Activated CD8-positive, alpha-beta T cell treated with anti-CD3 and anti-CD28 coated beads, Interleukin-2, amount 10 ng/mL, durations not matched to agents 7 days and 5 days (primary cell): Measurements from ENCODE around the gene NFAT5. TPM values are rescaled to one million over a fixed set of nuclear protein-coding genes. Genes with fewer than 3 reads are reported as not detected.
"Not testable (repeated sequence)": the region's sequence is repeated elsewhere in the genome, so short reads cannot be mapped to it uniquely, and the experiment has no call there.

ENCODE experiments used
- ATAC-seq: fragments of 150-1000 bp; cut with Tn5 transposase; one replicate; pipeline ENCODE4 v1.10.0; 2021; ENCODE audit warnings: moderate library complexity
- CTCF ChIA-PET: fragments of 350-600 bp; sonication (Branson Sonifier 250); formaldehyde crosslinking; loops from one replicate; lab custom pipeline; 2021; ENCODE audit warnings: antibody characterized with exemption; lab: Charles Lee
- POLR2A ChIA-PET: fragments of 350-600 bp; sonication (Branson Sonifier 250); formaldehyde crosslinking; loops from one replicate; lab custom pipeline; 2021; ENCODE audit warnings: antibody characterized with exemption; lab: Charles Lee
- DNase-seq: peaks from one replicate; pipeline ENCODE4 v3.0.0-alpha.2; 2020
- H3K27ac Mint-ChIP-seq: one replicate; pipeline ENCODE4 v1.8.0; 2021; ENCODE audit warnings: mild to moderate bottlenecking, mixed read lengths
- H3K27me3 Mint-ChIP-seq: one replicate; pipeline ENCODE4 v1.8.0; 2021; ENCODE audit warnings: low read depth, mixed read lengths
- H3K36me3 Mint-ChIP-seq: one replicate; pipeline ENCODE4 v1.8.0; 2021; ENCODE audit warnings: low read depth, mixed read lengths
- H3K4me1 Mint-ChIP-seq: one replicate; pipeline ENCODE4 v1.8.0; 2021; ENCODE audit warnings: low read depth, mixed read lengths
- H3K4me3 Mint-ChIP-seq: one replicate; pipeline ENCODE4 v1.8.0; 2021; ENCODE audit warnings: mild to moderate bottlenecking, mixed read lengths
- H3K9me3 Mint-ChIP-seq: one replicate; pipeline ENCODE4 v1.8.0; 2022; ENCODE audit warnings: mixed read lengths; ENCODE audit not compliant: insufficient read depth
- total RNA-seq, 2 experiments: library from RNA; stranded (reverse); gene quantifications; one replicate each; pipeline ENCODE4 v1.2.3, GENCODE V29; 2021

Gene NFAT5
- total RNA-seq, 2 experiments from 2014 or later: 16.8 to 17.5 TPM

GRCh38 chr16:69532641-69533455, 32.9 kb upstream of the NFAT5 start:
- H3K27ac Mint-ChIP-seq: no peak overlapping the region

GRCh38 chr16:69534720-69535119, 31.0 kb upstream of the NFAT5 start:
- ChIA-PET POLR2A (no interaction called here), CTCF (no interaction called here)
- H3K36me3 Mint-ChIP-seq: no peaks in the 10 kb centered on the region
- H3K4me3 Mint-ChIP-seq: no peak overlapping the region
- peaks cover 13% of the 10 kb centered on the region for H3K4me1 Mint-ChIP-seq
- H3K27ac Mint-ChIP-seq: no peak overlapping the region
- DNase-seq (no peak), ATAC-seq (no peak)
- no peaks in the 10 kb centered on the region for H3K9me3 Mint-ChIP-seq
- peaks cover 2% of the 10 kb centered on the region for H3K27me3 Mint-ChIP-seq

More at GRCh38 chr16:69532641-69533455, 32.9 kb upstream of the NFAT5 start:
- Mint-ChIP-seq H3K9me3 (no peaks in the 10 kb centered on the region), H3K27me3 (peaks cover 1% of the 10 kb centered on the region), H3K4me1 (peaks cover 17% of the 10 kb centered on the region), H3K36me3 (no peaks in the 10 kb centered on the region), H3K4me3 (no peak overlapping the region)
- ATAC-seq (no peak), DNase-seq (no peak)
- CTCF ChIA-PET: interaction anchor here (0.9 kb wide), 1 partner anchor 10 kb away, joined by 3 read pairs; no protein-coding TSS in a partner anchor
- POLR2A ChIA-PET: no interaction called here

- Mint-ChIP-seq H3K36me3 (no peaks in the 10 kb centered on the region), H3K4me1 (peaks cover 8% of the 10 kb centered on the region), H3K27ac (no peak overlapping the region), H3K9me3 (no peaks in the 10 kb centered on the region), H3K4me3 (no peak overlapping the region), H3K27me3 (peaks cover 2% of the 10 kb centered on the region)
- no peak for ATAC-seq
- DNase-seq: no peak
- ChIA-PET POLR2A (no interaction called here), CTCF (no interaction called here)
Observed at GRCh38 chr16:69535123-69536050, 30.4 kb upstream of the NFAT5 start.

GRCh38 chr16:69537706-69538080, 28.1 kb upstream of the NFAT5 start:
- H3K4me3 Mint-ChIP-seq: no peak overlapping the region
- H3K4me1 Mint-ChIP-seq: no peaks in the 10 kb centered on the region
- H3K27ac Mint-ChIP-seq: no peak overlapping the region
- H3K9me3 Mint-ChIP-seq: no peaks in the 10 kb centered on the region
- ChIA-PET CTCF (interaction anchor here (1.2 kb wide), 1 partner anchor 141 kb away, joined by 3 read pairs; no protein-coding TSS in a partner anchor), POLR2A (no interaction called here)
- H3K36me3 Mint-ChIP-seq: no peaks in the 10 kb centered on the region
- ATAC-seq (no peak), DNase-seq (no peak)
- H3K27me3 Mint-ChIP-seq: peaks cover 2% of the 10 kb centered on the region

GRCh38 chr16:69538808-69539207, 27.0 kb upstream of the NFAT5 start:
- Mint-ChIP-seq H3K9me3 (no peaks in the 10 kb centered on the region), H3K27ac (no peak overlapping the region), H3K4me3 (no peak overlapping the region), H3K4me1 (no peaks in the 10 kb centered on the region), H3K36me3 (no peaks in the 10 kb centered on the region), H3K27me3 (peaks cover 2% of the 10 kb centered on the region)
- DNase-seq: no peak
- POLR2A ChIA-PET: no interaction called here
- no peak for ATAC-seq
- CTCF ChIA-PET: no interaction called here

GRCh38 chr16:69542974-69543373, 22.8 kb upstream of the NFAT5 start:
- Mint-ChIP-seq H3K27ac (no peak overlapping the region), H3K27me3 (no peaks in the 10 kb centered on the region), H3K4me1 (no peaks in the 10 kb centered on the region), H3K9me3 (no peaks in the 10 kb centered on the region), H3K4me3 (no peak overlapping the region), H3K36me3 (no peaks in the 10 kb centered on the region)
- DNase-seq (no peak), ATAC-seq (no peak)
- CTCF ChIA-PET: interaction anchor here (0.5 to 1.2 kb wide), 2 partner anchors 10 to 147 kb away, joined by 3 read pairs; no protein-coding TSS in a partner anchor
- POLR2A ChIA-PET: interaction anchor here (1.7 kb wide), 1 partner anchor 21 kb away, joined by 4 read pairs; no protein-coding TSS in a partner anchor

GRCh38 chr16:69544088-69544487, 21.7 kb upstream of the NFAT5 start:
- POLR2A ChIA-PET: interaction anchor here (1.7 kb wide), 1 partner anchor 20 kb away, joined by 4 read pairs; no protein-coding TSS in a partner anchor
- no peak overlapping the region for H3K27ac Mint-ChIP-seq

GRCh38 chr16:69546663-69547062, 19.1 kb upstream of the NFAT5 start:
- ATAC-seq, H3K27me3 Mint-ChIP-seq, POLR2A ChIA-PET, DNase-seq, H3K4me1 Mint-ChIP-seq, H3K36me3 Mint-ChIP-seq, H3K4me3 Mint-ChIP-seq, H3K9me3 Mint-ChIP-seq, H3K27ac Mint-ChIP-seq: not testable (repeated sequence)
- CTCF ChIA-PET: interaction anchor here (2.6 kb wide), 1 partner anchor 12 kb away, joined by 5 read pairs; no protein-coding TSS in a partner anchor

More at GRCh38 chr16:69544088-69544487, 21.7 kb upstream of the NFAT5 start:
- H3K4me3 Mint-ChIP-seq: no peak overlapping the region
- H3K9me3 Mint-ChIP-seq: no peaks in the 10 kb centered on the region
- H3K4me1 Mint-ChIP-seq: no peaks in the 10 kb centered on the region
- H3K36me3 Mint-ChIP-seq: no peaks in the 10 kb centered on the region
- DNase-seq (no peak), ATAC-seq (no peak)
- CTCF ChIA-PET: interaction anchor here (1.2 to 2.6 kb wide), 2 partner anchors 15 to 148 kb away, joined by 3 to 5 read pairs; no protein-coding TSS in a partner anchor
- no peaks in the 10 kb centered on the region for H3K27me3 Mint-ChIP-seq

- peaks cover 2% of the 10 kb centered on the region for H3K36me3 Mint-ChIP-seq
- H3K4me1 Mint-ChIP-seq: peaks cover 18% of the 10 kb centered on the region
- ATAC-seq: no peak
- no peak for DNase-seq
- POLR2A ChIA-PET: interaction anchor here (1.8 kb wide), 1 partner anchor 11 kb away, joined by 6 read pairs; no protein-coding TSS in a partner anchor
- no peak overlapping the region for H3K27ac Mint-ChIP-seq
- H3K4me3 Mint-ChIP-seq: no peak overlapping the region
- CTCF ChIA-PET: interaction anchor here (0.7 kb wide), 1 partner anchor 202 kb away, joined by 3 read pairs; the partner anchor contains the start of gene NOB1
- no peaks in the 10 kb centered on the region for H3K27me3 Mint-ChIP-seq
- H3K9me3 Mint-ChIP-seq: no peaks in the 10 kb centered on the region
Observed at GRCh38 chr16:69553332-69553731, 12.4 kb upstream of the NFAT5 start.

GRCh38 chr16:69554495-69554894, 11.3 kb upstream of the NFAT5 start:
- Mint-ChIP-seq H3K4me1 (peaks cover 18% of the 10 kb centered on the region), H3K4me3 (no peak overlapping the region), H3K9me3 (no peaks in the 10 kb centered on the region), H3K36me3 (peaks cover 2% of the 10 kb centered on the region), H3K27ac (no peak overlapping the region), H3K27me3 (no peaks in the 10 kb centered on the region)
- ChIA-PET POLR2A (interaction anchor here (1.8 kb wide), 1 partner anchor 10 kb away, joined by 6 read pairs; no protein-coding TSS in a partner anchor), CTCF (interaction anchor here (1.1 kb wide), 1 partner anchor 10 kb away, joined by 3 read pairs; no protein-coding TSS in a partner anchor)
- no peak for DNase-seq
- ATAC-seq: no peak

- no peak for ATAC-seq
- no peak for DNase-seq
- CTCF ChIA-PET: interaction anchor here (1.1 kb wide), 2 partner anchors 9 to 159 kb away, joined by 3 to 4 read pairs; no protein-coding TSS in a partner anchor
- no peaks in the 10 kb centered on the region for H3K9me3 Mint-ChIP-seq
- peaks cover 18% of the 10 kb centered on the region for H3K4me1 Mint-ChIP-seq
- no peaks in the 10 kb centered on the region for H3K27me3 Mint-ChIP-seq
- H3K36me3 Mint-ChIP-seq: peaks cover 2% of the 10 kb centered on the region
- no peak overlapping the region for H3K4me3 Mint-ChIP-seq
- no peak overlapping the region for H3K27ac Mint-ChIP-seq
- POLR2A ChIA-PET: no interaction called here
Observed at GRCh38 chr16:69555437-69555836, 10.3 kb upstream of the NFAT5 start.
